ENCODE results near the gene BABAM2. TPM values are rescaled to one million over a fixed set of nuclear protein-coding genes. Genes with fewer than 3 reads are reported as not detected.

BABAM2 gene
- total RNA-seq, 1 donor from 2014 or later: 35.3 TPM

DNA sequence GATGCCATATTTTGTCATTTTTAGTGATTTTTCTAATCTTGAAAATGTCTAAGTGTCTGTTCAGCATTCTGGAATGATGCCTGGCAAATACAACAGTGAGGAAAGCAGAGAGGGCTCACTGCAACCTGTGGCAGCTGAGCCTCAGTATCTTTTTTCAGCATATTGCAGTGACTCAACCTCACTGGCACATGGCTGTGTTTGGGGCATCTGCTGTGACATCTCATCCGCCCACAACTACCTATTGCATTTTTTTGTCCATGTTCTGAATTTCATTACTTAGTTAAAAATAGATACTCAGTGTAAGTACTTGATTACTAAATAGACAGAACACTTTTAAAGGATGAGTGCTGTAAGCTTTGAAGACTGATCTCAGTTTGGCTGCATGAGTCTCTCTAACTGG, 10.7 kb downstream of the BABAM2 start:
- no peaks in the 10 kb centered on the region for H3K27me3 ChIP-seq (ENCODE audit: control insufficient read depth, insufficient read depth, low read length)
- H3K4me3 ChIP-seq (ENCODE audit: low read depth, low read length): no peak overlapping the region
- no peak for DNase-seq (ENCODE audit: low read depth)
- no peaks in the 10 kb centered on the region for H3K36me3 ChIP-seq (ENCODE audit: control insufficient read depth, insufficient read depth, low read length)
- TF ChIP-seq, protein P1, sequence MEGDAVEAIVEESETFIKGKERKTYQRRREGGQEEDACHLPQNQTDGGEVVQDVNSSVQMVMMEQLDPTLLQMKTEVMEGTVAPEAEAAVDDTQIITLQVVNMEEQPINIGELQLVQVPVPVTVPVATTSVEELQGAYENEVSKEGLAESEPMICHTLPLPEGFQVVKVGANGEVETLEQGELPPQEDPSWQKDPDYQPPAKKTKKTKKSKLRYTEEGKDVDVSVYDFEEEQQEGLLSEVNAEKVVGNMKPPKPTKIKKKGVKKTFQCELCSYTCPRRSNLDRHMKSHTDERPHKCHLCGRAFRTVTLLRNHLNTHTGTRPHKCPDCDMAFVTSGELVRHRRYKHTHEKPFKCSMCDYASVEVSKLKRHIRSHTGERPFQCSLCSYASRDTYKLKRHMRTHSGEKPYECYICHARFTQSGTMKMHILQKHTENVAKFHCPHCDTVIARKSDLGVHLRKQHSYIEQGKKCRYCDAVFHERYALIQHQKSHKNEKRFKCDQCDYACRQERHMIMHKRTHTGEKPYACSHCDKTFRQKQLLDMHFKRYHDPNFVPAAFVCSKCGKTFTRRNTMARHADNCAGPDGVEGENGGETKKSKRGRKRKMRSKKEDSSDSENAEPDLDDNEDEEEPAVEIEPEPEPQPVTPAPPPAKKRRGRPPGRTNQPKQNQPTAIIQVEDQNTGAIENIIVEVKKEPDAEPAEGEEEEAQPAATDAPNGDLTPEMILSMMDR (IDR thresholded peaks at IDR 0.05; ENCODE audit: insufficient read depth, low read length, poor library complexity, severe bottlenecking): no peak

DNA sequence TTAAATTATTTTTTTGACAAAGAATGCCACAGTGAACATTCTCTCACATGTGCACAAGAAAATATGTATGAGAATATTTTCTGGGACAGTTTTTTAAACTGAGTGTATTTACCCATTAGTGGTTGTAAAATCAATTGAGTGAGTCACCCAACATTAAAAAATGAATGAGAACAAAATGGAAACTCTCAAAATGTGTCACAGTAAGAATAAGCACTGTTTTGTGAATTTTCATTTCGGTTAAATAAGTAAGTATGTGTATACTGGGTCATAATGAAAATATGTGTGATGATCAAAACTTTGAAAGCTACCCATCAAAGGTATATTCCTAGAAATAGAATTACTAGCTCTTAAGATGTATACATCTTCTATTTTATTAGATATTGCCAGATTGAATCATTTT, 11.6 kb downstream of the BABAM2 start:
- TF ChIP-seq, protein P1 (IDR thresholded peaks at IDR 0.05; ENCODE audit: insufficient read depth, low read length, poor library complexity, severe bottlenecking): no peak
- no peak for DNase-seq (ENCODE audit: low read depth)
- Histone ChIP-seq H3K36me3 (ENCODE audit: control insufficient read depth, insufficient read depth, low read length) (no peaks in the 10 kb centered on the region), H3K27me3 (ENCODE audit: control insufficient read depth, insufficient read depth, low read length) (no peaks in the 10 kb centered on the region), H3K4me3 (ENCODE audit: low read depth, low read length) (no peak overlapping the region)

DNA sequence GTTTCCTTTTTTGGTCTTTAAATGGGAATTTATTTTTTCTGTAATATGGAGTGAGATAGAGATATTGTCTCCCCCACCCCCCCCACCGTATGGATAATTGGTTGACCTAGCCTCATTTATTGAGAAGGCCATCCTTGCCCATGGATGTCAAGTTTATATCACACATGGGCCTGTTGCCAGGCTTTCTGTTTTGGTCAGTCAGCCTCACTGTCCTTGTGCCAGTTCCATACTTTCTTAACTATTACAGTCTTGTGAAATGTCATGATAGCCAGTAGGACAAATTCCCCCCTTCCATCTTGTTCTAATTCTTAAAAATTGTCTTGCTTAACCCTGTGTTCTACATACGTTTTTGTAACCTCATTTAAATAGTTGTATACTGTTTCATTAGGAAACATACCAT, 12.5 kb downstream of the BABAM2 start:
- TF ChIP-seq, protein P1 (IDR thresholded peaks at IDR 0.05; ENCODE audit: insufficient read depth, low read length, poor library complexity, severe bottlenecking): no peak
- Histone ChIP-seq H3K36me3 (ENCODE audit: control insufficient read depth, insufficient read depth, low read length) (no peaks in the 10 kb centered on the region), H3K27me3 (ENCODE audit: control insufficient read depth, insufficient read depth, low read length) (no peaks in the 10 kb centered on the region), H3K4me3 (ENCODE audit: low read depth, low read length) (no peak overlapping the region)
- DNase-seq (ENCODE audit: low read depth): no peak

DNA sequence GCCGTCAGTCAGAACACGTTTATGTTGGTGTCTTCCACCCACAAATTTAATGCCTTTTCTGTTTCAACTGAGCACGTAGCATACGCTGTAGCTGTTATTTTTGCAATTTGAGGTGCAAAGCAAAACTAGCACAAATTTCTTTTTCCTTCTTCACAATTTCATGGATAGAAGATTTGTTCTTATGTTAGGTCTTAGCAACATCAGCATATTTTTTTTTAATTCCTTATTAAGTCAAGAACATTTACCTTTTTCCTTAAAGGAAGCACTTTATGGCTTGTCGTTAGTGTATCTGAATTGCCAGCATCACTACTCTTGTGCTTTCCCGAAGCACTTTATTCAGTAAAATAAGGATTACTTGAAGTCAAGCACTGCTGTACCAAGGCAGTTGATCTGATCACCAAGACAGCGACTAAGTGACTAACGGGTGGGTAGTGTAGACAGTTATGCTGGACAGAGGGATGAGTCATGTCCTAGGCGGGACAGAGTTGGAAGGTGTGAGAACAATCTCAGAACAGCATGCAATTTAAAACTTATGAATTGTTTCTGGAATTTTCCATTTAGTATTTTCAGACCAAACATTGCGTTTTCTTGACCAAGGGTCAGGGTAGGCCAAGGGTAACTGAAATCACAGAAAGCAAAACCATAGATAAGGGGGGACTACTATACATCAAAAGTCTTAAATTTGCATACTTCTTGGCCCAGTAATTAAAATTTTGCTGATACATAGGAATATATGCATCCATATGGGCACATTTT, 13.3 kb downstream of the BABAM2 start:
- Histone ChIP-seq H3K36me3 (ENCODE audit: control insufficient read depth, insufficient read depth, low read length) (no peaks in the 10 kb centered on the region), H3K4me3 (ENCODE audit: low read depth, low read length) (no peak overlapping the region), H3K27me3 (ENCODE audit: control insufficient read depth, insufficient read depth, low read length) (no peaks in the 10 kb centered on the region)
- TF ChIP-seq, protein P1 (IDR thresholded peaks at IDR 0.05; ENCODE audit: insufficient read depth, low read length, poor library complexity, severe bottlenecking): no peak
- peak; percentile 29 for DNase-seq (ENCODE audit: low read depth)

DNA sequence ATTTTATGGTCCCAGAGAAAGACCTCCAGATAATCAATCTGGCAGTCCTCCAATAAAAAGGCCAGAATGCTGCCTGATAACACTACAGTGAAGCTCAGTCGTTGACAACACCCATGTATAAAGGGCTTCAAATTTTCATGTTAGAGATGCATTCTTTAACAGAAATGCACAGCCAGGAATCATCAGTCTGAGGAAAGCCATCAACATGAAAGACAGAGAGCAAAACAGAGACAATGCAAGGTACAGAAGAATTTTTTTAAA, 13.8 kb downstream of the BABAM2 start:
- Histone ChIP-seq H3K4me3 (ENCODE audit: low read depth, low read length) (no peak overlapping the region), H3K36me3 (ENCODE audit: control insufficient read depth, insufficient read depth, low read length) (no peaks in the 10 kb centered on the region), H3K27me3 (ENCODE audit: control insufficient read depth, insufficient read depth, low read length) (no peaks in the 10 kb centered on the region)
- DNase-seq (ENCODE audit: low read depth): no peak
- TF ChIP-seq, protein P1 (IDR thresholded peaks at IDR 0.05; ENCODE audit: insufficient read depth, low read length, poor library complexity, severe bottlenecking): no peak

DNA sequence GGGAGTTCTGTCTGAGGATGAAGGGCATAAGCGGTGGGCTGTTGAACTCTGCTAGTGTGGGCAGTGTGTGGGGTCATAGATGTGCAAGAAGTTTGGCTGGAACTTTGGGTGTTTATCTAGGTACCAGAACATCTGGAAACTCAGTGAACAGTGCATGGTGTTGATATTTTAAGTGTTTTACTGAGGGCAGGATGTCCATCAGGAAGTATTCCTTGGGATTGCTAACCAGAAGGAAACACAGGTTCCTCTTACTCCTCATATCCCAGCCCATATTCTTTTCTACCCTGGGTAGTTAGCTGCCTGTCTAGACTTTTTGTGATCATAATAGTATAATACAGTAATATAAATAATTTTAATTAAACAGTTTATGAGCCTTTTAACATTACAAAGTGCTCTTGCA, 15.5 kb downstream of the BABAM2 start:
- DNase-seq (ENCODE audit: low read depth): no peak
- H3K27me3 ChIP-seq (ENCODE audit: control insufficient read depth, insufficient read depth, low read length): no peaks in the 10 kb centered on the region
- TF ChIP-seq, protein P1 (IDR thresholded peaks at IDR 0.05; ENCODE audit: insufficient read depth, low read length, poor library complexity, severe bottlenecking): no peak
- no peak overlapping the region for H3K4me3 ChIP-seq (ENCODE audit: low read depth, low read length)
- no peaks in the 10 kb centered on the region for H3K36me3 ChIP-seq (ENCODE audit: control insufficient read depth, insufficient read depth, low read length)
